BE2C (cell line): ENCODE data around the gene CXCL14.
A peak's percentile ranks its signal among the peaks of the same experiment; 100 is the strongest.

Experiments used
- DNase-seq: peaks from one replicate; pipeline ENCODE4 v3.0.0-alpha.2; 2020
- H3K27me3 ChIP-seq: fragments of 250-450 bp; sonication (Bioruptor Pico); 2 replicates; pipeline ENCODE4 v1.5.1; 2020; ENCODE audit warnings: mild to moderate bottlenecking
- H3K36me3 ChIP-seq: fragments of 250-450 bp; sonication (Bioruptor Pico); 2 replicates; pipeline ENCODE4 v1.5.1; 2020; ENCODE audit warnings: mild to moderate bottlenecking
- H3K4me1 ChIP-seq: fragments of 250-450 bp; sonication (Bioruptor Pico); 2 replicates; pipeline ENCODE4 v1.5.1; 2020
- H3K4me3 ChIP-seq: 2 replicates; pipeline ENCODE4 v1.5.1; 2011; ENCODE audit warnings: low read depth, low read length
- H3K9me3 ChIP-seq: fragments of 250-450 bp; sonication (Bioruptor Pico); 2 replicates; pipeline ENCODE4 v1.5.1; 2020
- CTCF ChIP-seq: IDR thresholded peaks from 2 replicates; pipeline ENCODE4 v1.5.1; 2012; ENCODE audit warnings: mild to moderate bottlenecking, low read depth, low read length

CXCL14 gene

GRCh38 chr5:135547590-135548254, 31.1 kb downstream of the CXCL14 start:
- Histone ChIP-seq H3K36me3 (no peaks in the 10 kb centered on the region), H3K27me3 (peaks cover 75% of the 10 kb centered on the region), H3K4me3 (no peak overlapping the region), H3K4me1 (no peaks in the 10 kb centered on the region), H3K9me3 (no peaks in the 10 kb centered on the region)
- TF ChIP-seq CTCF = no peak
- no peak for DNase-seq

- peaks cover 83% of the 10 kb centered on the region for H3K27me3 ChIP-seq
- no peak for TF ChIP-seq CTCF
- no peak overlapping the region for H3K4me3 ChIP-seq
- H3K36me3 ChIP-seq = no peaks in the 10 kb centered on the region
- no peak for DNase-seq
- H3K9me3 ChIP-seq = no peaks in the 10 kb centered on the region
- H3K4me1 ChIP-seq = no peaks in the 10 kb centered on the region
Measured at GRCh38 chr5:135546912-135547311, 31.9 kb downstream of the CXCL14 start.

GRCh38 chr5:135546101-135546500, 32.7 kb downstream of the CXCL14 start:
- no peaks in the 10 kb centered on the region for H3K4me1 ChIP-seq
- no peak for DNase-seq
- no peak overlapping the region for H3K4me3 ChIP-seq
- peaks cover 89% of the 10 kb centered on the region for H3K27me3 ChIP-seq
- H3K36me3 ChIP-seq = no peaks in the 10 kb centered on the region
- no peak for TF ChIP-seq CTCF
- H3K9me3 ChIP-seq = no peaks in the 10 kb centered on the region

- Histone ChIP-seq H3K4me3 (no peak overlapping the region), H3K4me1 (no peaks in the 10 kb centered on the region), H3K9me3 (no peaks in the 10 kb centered on the region), H3K36me3 (no peaks in the 10 kb centered on the region), H3K27me3 (peaks cover 88% of the 10 kb centered on the region)
- DNase-seq = no peak
- no peak for TF ChIP-seq CTCF
Measured at GRCh38 chr5:135545099-135545498, 33.7 kb downstream of the CXCL14 start.

GRCh38 chr5:135543485-135544304, 35.1 kb downstream of the CXCL14 start:
- Histone ChIP-seq H3K4me3 (peak overlapping the region; percentile 8; the same call in 1 of the 2 replicates), H3K36me3 (no peaks in the 10 kb centered on the region)
- peak; percentile 28 for DNase-seq

More at GRCh38 chr5:135543485-135544304, 35.1 kb downstream of the CXCL14 start:
- Histone ChIP-seq H3K9me3 (no peaks in the 10 kb centered on the region), H3K4me1 (no peaks in the 10 kb centered on the region), H3K27me3 (peaks cover 89% of the 10 kb centered on the region)
- TF ChIP-seq CTCF = no peak
